ENCODE data around the gene EYA4.

Gene EYA4

GRCh38 chr6:133495205-133495903 lies 254.2 kb downstream of the EYA4 start:
- H3K4me3 ChIP-seq (ENCODE audit: low read depth, low read length): no peak overlapping the region
- no peak for DNase-seq (ENCODE audit: low read depth)
- no peak for TF ChIP-seq CTCF (conservative IDR thresholded peaks at IDR 0.05; ENCODE audit: low read depth, low read length)

- H3K4me3 ChIP-seq (ENCODE audit: low read depth, low read length): no peak overlapping the region
- no peak for DNase-seq (ENCODE audit: low read depth)
- no peak for TF ChIP-seq CTCF (conservative IDR thresholded peaks at IDR 0.05; ENCODE audit: low read depth, low read length)
These were observed 258.5 kb downstream of the EYA4 start for GRCh38 chr6:133499662-133500061.

GRCh38 chr6:133501675-133502270 lies 260.6 kb downstream of the EYA4 start:
- no peak overlapping the region for H3K4me3 ChIP-seq (ENCODE audit: low read depth, low read length)
- DNase-seq (ENCODE audit: low read depth): peak; percentile 39
- no peak for TF ChIP-seq CTCF (conservative IDR thresholded peaks at IDR 0.05; ENCODE audit: low read depth, low read length)

GRCh38 chr6:133502441-133503335 lies 261.5 kb downstream of the EYA4 start:
- no peak overlapping the region for H3K4me3 ChIP-seq (ENCODE audit: low read depth, low read length)
- DNase-seq (ENCODE audit: low read depth): peak; percentile 97
- no peak for TF ChIP-seq CTCF (conservative IDR thresholded peaks at IDR 0.05; ENCODE audit: low read depth, low read length)

GRCh38 chr6:133503336-133503729 lies 262.2 kb downstream of the EYA4 start:
- TF ChIP-seq CTCF (conservative IDR thresholded peaks at IDR 0.05; ENCODE audit: low read depth, low read length): no peak
- DNase-seq (ENCODE audit: low read depth): peak; percentile 56
- H3K4me3 ChIP-seq (ENCODE audit: low read depth, low read length): no peak overlapping the region

GRCh38 chr6:133504158-133504557 lies 263.0 kb downstream of the EYA4 start:
- TF ChIP-seq CTCF (conservative IDR thresholded peaks at IDR 0.05; ENCODE audit: low read depth, low read length): no peak
- no peak overlapping the region for H3K4me3 ChIP-seq (ENCODE audit: low read depth, low read length)
- no peak for DNase-seq (ENCODE audit: low read depth)
